Activated CD8-positive, alpha-beta memory T cell treated with anti-CD3 and anti-CD28 coated beads for 4 hours (primary cell): ENCODE data around the gene BEND3.
"Not testable (repeated sequence)": the region's sequence is repeated elsewhere in the genome, so short reads cannot be mapped to it uniquely, and the experiment has no call there.

ENCODE experiments used
- DNase-seq, 2 donors: peaks; one replicate each; pipeline ENCODE4 v3.0.0-alpha.2; 2020; ENCODE audit warnings: low read depth in 2 of 2

BEND3 gene

DNA sequence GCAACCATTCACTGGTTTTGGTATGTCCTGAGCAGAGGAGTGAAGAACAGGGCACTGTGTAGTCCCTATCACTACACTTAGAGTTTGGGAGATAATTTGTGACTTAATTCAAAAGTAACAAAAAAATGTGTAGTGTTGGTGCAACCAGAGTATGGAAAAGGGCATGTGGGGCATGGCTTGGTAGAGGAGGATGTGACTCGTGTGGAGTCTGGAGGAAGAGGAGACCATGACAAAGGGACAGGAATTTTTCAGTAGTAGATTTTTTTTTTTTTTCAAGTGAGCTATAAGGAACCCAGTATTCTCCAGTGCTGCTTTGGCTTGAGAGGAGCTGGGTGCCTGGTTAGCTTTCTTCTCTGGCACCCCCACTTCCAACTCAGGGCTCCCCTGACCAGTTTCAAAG, 82.2 kb downstream of the BEND3 start:
- no peak for DNase-seq

DNA sequence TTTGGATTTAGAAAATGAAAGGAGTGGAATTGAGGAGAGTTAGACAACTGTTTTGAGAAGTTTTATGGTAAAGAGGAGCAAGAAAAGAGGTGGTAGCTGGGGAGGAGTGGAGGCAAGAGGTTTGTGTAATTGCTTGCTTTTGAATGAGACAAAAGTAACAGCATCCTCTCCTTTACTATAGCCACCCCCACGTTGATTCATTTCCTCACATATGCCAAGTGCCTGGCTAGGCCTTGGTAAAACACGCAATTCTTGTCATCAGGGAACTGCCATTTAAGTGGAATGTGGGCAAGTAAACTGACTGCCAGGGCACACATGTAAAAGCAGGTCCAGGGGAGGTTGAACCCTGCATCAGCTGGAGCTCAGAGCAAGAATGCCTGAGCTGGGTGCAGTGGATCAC, 83.3 kb downstream of the BEND3 start:
- DNase-seq, result no peak

DNA sequence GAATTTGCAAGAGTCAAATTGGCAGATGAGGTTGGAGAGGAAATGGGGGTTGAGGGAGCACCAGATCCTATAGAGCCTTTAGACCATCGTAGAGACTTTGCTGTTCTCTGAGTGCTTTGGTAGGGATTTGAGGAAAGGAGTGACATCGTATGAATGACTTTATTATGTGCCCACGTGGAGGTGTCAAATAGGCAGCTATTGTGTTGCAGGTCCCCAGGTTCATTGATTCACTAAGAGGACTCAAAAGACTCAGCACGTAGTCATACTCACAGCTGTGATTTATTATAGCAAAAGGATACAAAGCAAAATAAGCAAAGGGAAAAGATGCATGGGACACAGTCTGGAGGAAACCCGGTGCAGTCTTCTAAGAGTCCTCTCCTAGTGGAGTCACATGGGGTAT, 85.2 kb downstream of the BEND3 start:
- DNase-seq, result no peak

DNA sequence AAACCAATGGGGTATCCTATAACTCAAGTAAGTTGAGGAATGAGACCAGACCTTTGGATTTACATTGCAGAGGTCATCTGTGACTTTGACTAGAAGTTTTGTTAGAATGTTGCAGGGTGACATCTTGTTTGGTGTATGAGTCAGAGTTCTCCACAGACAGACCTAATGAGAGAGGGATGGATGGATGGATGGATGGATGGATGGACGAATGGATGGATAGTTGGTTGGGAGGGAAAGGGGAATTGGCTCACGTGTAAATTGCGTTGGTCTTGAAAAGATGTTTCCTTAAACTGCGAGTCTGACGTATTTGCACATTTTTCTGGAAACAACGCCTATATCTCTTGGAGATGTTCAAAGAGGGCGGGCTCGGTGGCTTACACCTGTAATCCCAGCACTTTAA, 88.3 kb downstream of the BEND3 start:
- no peak for DNase-seq

DNA sequence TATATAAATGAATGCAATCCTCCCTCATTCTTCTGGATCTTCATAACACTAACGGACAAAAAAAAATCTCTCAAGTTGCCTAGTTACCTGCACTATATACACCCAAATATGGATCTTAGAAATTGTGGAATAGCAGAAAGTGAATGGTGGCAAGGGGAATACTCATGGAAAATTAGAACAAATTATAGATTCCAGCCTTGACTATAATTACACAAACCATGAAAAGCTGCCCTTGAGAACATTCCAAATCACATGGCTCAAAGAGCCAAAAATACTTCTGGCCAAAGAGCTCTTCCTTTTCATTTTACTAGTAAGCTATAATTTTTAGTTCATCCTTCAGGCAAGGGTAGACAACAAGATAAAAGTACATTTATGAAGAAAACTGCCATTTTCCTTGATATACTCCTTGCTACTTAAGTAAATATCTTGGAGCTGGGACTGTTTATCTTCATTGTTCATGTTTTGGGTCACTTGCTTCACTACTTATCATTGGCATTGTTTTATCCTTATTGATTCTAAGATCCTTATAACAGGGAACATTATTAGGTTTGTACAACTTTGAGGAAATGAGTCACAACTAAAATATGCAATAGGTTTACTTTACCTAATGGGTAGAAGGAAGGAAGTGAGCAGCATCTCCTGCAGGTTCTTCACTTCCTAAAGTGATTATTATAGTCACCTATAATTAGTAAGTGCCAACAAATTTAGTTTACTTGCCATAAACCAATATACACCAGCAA, 93.7 kb downstream of the BEND3 start:
- no peak for DNase-seq

DNA sequence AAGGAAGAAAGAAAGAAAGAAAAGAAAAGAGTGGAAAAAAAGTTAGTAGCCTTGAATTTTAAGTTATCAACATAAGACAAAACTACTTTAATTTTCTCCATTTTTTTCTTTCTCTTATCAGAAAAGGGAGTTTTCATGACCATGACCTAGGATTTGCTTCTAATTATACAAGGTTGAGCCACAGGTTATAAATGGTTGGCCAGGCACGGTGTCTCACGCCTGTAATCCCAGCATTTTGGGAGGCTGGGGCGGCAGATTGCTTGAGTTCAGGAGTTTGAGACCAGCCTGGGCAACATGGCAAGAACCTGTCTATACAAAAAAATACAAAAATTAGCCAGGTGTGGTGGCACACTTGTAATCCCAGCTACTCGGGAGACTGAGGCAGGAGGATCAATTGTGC, 95.1 kb downstream of the BEND3 start:
- no peak for DNase-seq

DNA sequence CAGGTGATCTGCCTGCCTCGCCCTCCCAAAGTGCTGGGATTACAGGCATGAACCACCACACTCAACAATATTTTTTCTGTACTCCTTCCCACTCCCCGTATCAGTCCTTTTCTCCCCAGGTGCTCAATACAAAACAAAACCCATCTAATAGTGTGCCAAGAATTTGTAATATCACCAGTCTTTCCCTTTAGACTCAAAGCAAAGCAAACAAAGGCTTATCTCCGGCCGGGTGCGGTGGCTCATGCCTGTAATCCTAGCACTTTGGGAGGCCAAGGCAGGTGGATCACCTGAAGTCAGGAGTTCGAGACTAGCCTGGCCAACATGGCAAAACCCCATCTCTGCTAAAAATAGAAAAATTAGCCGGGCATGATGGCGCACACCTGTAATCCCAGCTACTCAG, 95.7 kb downstream of the BEND3 start:
- DNase-seq, result not testable (repeated sequence)

DNA sequence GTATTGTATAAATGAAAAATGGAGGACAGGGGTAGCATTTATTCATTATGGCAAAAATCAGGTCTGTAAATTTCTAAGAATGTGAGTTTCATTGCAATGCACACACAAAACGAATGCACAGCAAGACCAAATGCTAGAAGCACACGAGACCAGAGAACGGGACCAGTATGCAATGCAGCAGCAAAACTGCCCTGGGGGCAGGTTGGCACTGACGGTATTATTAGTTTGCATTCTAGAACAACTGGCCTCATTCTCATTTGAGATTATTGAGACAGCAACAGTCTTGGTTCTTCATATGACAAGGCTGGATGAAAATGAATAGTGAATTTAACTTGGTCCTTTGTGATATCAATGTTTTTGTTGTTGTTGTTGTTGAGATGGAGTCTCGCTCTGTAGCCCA, 96.3 kb downstream of the BEND3 start:
- no peak for DNase-seq
